ENCODE results near the gene SS18L1.

SS18L1 gene

DNA sequence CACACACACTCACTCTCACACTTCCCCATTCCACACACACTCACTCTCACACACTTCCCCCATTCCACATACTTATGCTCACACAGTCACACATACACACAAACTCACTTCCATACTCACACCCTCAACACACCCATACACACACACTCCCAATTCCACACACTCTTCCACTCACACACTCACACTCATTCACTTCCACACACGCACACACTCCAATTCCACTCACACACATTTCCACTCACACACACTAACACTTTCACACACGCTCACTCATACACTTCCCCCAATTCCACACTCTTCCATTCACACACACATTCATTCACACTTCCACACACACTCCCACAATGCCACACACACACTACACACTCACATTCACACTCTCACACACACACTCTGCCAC, 86.7 kb downstream of the SS18L1 start:
- Histone ChIP-seq H3K4me3 (no peak overlapping the region), H3K27ac (no peak overlapping the region)

GRCh38 chr20:62230696-62231095, 87.1 kb downstream of the SS18L1 start:
- no peak overlapping the region for H3K27ac ChIP-seq

GRCh38 chr20:62231292-62231691, 87.7 kb downstream of the SS18L1 start:
- no peak overlapping the region for H3K27ac ChIP-seq
- H3K4me3 ChIP-seq, result no peak overlapping the region

More at GRCh38 chr20:62230696-62231095, 87.1 kb downstream of the SS18L1 start:
- no peak overlapping the region for H3K4me3 ChIP-seq

All from skin epidermis (tissue), 12 donors.